ENCODE results near the gene KIF17. TPM values are rescaled to one million over a fixed set of nuclear protein-coding genes. Genes with fewer than 3 reads are reported as not detected.

The KIF17 gene
- total and polyA plus RNA-seq, 8 donors = 0.20 to 1.1 (median 0.69) TPM

- peaks cover 0 to 3% (median 0%) of the 10 kb centered on the region in 3 donors for H3K4me1 ChIP-seq
- WGBS, 2 donors = 79 to 80% methylated on average over 9 of the region's 9 CpGs
- ATAC-seq (no peak), DNase-seq (no peak), FAIRE-seq (no peak)
- H3K9me3 ChIP-seq = no peaks in the 10 kb centered on the region
- H3K36me3 ChIP-seq = no peaks in the 10 kb centered on the region
- TF ChIP-seq CTCF (IDR thresholded peaks at IDR 0.05) = no peak
- no peak overlapping the region for H3K4me3 ChIP-seq
- intact Hi-C loops (cut with DNase I) = no loop called here
- H3K27ac ChIP-seq = no peak overlapping the region
- H3K27me3 ChIP-seq = no peaks in the 10 kb centered on the region
Measured at GRCh38 chr1:20701446-20701845, 16.4 kb downstream of the KIF17 start.

GRCh38 chr1:20700636-20701215, 17.1 kb downstream of the KIF17 start:
- H3K9me3 ChIP-seq = no peaks in the 10 kb centered on the region
- H3K27ac ChIP-seq = no peak overlapping the region
- ATAC-seq (no peak), DNase-seq (no peak), FAIRE-seq (no peak)
- H3K4me1 ChIP-seq = peaks cover 0 to 3% (median 0%) of the 10 kb centered on the region in 3 donors
- no peaks in the 10 kb centered on the region for H3K36me3 ChIP-seq
- TF ChIP-seq CTCF (IDR thresholded peaks at IDR 0.05) = no peak
- H3K4me3 ChIP-seq = no peak overlapping the region
- 83 to 90% methylated on average over 16 to 17 of the region's 17 CpGs for WGBS, 2 donors
- H3K27me3 ChIP-seq = no peaks in the 10 kb centered on the region
- intact Hi-C loops (cut with DNase I) = no loop called here

GRCh38 chr1:20699558-20699957, 18.2 kb downstream of the KIF17 start:
- DNase-seq (no peak), ATAC-seq (no peak), FAIRE-seq (no peak)
- H3K9me3 ChIP-seq = no peaks in the 10 kb centered on the region
- WGBS, 2 donors = 83 to 91% methylated on average over 9 of the region's 9 CpGs
- no peak for TF ChIP-seq CTCF (IDR thresholded peaks at IDR 0.05)
- no peaks in the 10 kb centered on the region for H3K36me3 ChIP-seq
- no peaks in the 10 kb centered on the region for H3K27me3 ChIP-seq
- intact Hi-C loops (cut with DNase I) = loop anchor here in 2 of 3 donors (5.0 to 10.0 kb wide), 2 partner anchors 495 to 498 kb away; no protein-coding TSS in a partner anchor
- no peak overlapping the region for H3K27ac ChIP-seq
- no peak overlapping the region for H3K4me3 ChIP-seq
- peaks cover 0 to 3% (median 0%) of the 10 kb centered on the region in 3 donors for H3K4me1 ChIP-seq

- DNase-seq = no peak
- TF ChIP-seq CTCF (IDR thresholded peaks at IDR 0.05) = no peak
Measured at GRCh38 chr1:20698195-20698910, 19.5 kb downstream of the KIF17 start.

GRCh38 chr1:20697563-20697962, 20.2 kb downstream of the KIF17 start:
- 67 to 73% methylated on average over 12 of the region's 12 CpGs for WGBS, 2 donors
- Histone ChIP-seq H3K36me3 (no peaks in the 10 kb centered on the region), H3K4me3 (no peak overlapping the region), H3K4me1 (peaks cover 0 to 3% (median 0%) of the 10 kb centered on the region in 3 donors), H3K27me3 (no peaks in the 10 kb centered on the region), H3K9me3 (no peaks in the 10 kb centered on the region), H3K27ac (no peak overlapping the region)
- ATAC-seq (no peak), DNase-seq (no peak), FAIRE-seq (no peak)
- intact Hi-C loops (cut with DNase I) = loop anchor here in 2 of 3 donors (5.0 to 10.0 kb wide), 2 partner anchors 497 to 500 kb away; no protein-coding TSS in a partner anchor
- TF ChIP-seq CTCF (IDR thresholded peaks at IDR 0.05) = no peak

More at GRCh38 chr1:20698195-20698910, 19.5 kb downstream of the KIF17 start:
- H3K9me3 ChIP-seq = no peaks in the 10 kb centered on the region
- peaks cover 0 to 3% (median 0%) of the 10 kb centered on the region in 3 donors for H3K4me1 ChIP-seq
- intact Hi-C loops (cut with DNase I) = loop anchor here in 2 of 3 donors (5.0 to 10.0 kb wide), 2 partner anchors 496 to 499 kb away; no protein-coding TSS in a partner anchor
- WGBS, 2 donors = 81 to 85% methylated on average over 18 of the region's 18 CpGs
- FAIRE-seq (no peak), ATAC-seq (no peak)
- no peaks in the 10 kb centered on the region for H3K27me3 ChIP-seq
- H3K4me3 ChIP-seq = no peak overlapping the region
- no peak overlapping the region for H3K27ac ChIP-seq
- no peaks in the 10 kb centered on the region for H3K36me3 ChIP-seq
